ENCODE results near the gene UPP2.

DNA sequence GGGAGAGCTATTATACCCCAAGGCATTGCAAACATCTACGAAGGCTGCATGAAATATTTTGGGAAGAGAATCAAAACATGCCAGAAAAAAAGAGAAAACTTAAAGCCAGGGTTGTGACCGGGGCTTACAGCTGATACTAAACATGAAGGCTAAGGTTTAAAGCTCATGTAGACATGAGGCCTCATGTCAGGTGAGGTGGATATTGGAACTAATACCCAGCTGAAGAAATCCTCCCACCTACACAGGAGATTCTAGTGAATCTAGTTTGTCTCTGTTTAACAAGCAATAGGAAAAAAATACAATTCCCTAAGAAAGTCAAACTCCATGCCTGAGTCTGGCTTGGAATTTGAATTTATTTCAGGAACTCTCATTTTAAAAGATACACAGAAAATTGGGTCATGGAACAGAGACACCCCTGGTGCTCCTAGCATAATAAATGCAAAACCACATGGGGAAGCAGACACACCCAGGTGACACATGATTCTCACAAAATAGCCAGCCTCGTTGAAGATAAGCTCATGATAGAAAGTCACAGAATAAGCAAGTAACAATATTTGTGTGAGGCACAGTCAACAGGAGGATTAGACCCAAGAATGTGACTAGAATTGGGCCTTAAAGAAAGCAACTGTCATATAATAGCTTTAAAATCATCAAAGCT, 42.2 kb downstream of the UPP2 start:
- TF ChIP-seq, protein P1, sequence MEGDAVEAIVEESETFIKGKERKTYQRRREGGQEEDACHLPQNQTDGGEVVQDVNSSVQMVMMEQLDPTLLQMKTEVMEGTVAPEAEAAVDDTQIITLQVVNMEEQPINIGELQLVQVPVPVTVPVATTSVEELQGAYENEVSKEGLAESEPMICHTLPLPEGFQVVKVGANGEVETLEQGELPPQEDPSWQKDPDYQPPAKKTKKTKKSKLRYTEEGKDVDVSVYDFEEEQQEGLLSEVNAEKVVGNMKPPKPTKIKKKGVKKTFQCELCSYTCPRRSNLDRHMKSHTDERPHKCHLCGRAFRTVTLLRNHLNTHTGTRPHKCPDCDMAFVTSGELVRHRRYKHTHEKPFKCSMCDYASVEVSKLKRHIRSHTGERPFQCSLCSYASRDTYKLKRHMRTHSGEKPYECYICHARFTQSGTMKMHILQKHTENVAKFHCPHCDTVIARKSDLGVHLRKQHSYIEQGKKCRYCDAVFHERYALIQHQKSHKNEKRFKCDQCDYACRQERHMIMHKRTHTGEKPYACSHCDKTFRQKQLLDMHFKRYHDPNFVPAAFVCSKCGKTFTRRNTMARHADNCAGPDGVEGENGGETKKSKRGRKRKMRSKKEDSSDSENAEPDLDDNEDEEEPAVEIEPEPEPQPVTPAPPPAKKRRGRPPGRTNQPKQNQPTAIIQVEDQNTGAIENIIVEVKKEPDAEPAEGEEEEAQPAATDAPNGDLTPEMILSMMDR (conservative IDR thresholded peaks at IDR 0.05; ENCODE audit: low read length) = no peak
- no peak for TF ChIP-seq EZH2phosphoT487 (IDR thresholded peaks at IDR 0.05; ENCODE audit: borderline replicate concordance)

Measured in Loucy (cell line).